ENCODE results near the gene RPLP1. TPM values are rescaled to one million over a fixed set of nuclear protein-coding genes. Genes with fewer than 3 reads are reported as not detected.

Gene RPLP1
- total RNA-seq, 4 donors from 2014 or later: 849 to 1,174 (median 925) TPM

DNA sequence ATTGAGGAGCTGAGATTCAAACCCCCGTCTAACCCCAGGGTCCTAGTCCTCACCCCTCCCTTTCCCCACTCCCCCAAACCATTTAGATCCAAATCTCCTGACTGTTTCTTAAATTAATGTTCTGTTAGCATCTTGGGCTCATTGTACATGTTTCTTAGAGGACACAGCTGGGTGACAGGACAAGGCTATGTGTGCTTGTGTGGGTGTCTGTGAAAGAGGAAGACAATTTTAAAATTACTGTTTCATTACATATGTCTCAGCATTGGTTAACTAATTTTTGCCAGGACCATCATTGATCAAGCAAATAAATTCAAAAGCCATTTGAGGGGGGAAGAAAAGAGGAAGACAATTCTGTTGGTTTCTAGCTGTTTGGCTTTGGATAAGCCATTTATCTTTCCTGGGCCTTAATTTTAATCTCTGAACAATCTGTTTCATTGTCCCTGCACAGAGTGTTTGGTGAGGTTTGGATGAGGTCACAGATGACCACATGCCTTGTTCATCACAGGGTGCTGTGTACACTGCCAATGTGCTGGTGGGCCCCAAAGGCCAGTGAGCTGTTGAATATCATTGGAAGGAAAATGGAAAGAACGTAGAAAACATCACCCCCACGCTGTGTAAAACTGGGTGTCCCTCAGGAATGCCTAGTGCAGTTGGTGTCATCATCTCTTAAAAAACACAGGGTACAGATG lies 51.9 kb downstream of the RPLP1 start:
- intact Hi-C loops (cut with DNase I; ENCODE audit: low total_unique reads) (no loop called here), in situ Hi-C loops (cut with MboI; ENCODE audit: low sequenced_read_pairs in 4 of 4) (no loop called here)
- no peak overlapping the region for H3K27ac ChIP-seq
- peaks cover under 1 to 11% of the 10 kb centered on the region in 2 donors for H3K4me1 ChIP-seq
- no peaks in the 10 kb centered on the region for H3K27me3 ChIP-seq
- ATAC-seq: no peak
- no peak for DNase-seq
- no peaks in the 10 kb centered on the region for H3K9me3 ChIP-seq
- TF ChIP-seq, protein P1, sequence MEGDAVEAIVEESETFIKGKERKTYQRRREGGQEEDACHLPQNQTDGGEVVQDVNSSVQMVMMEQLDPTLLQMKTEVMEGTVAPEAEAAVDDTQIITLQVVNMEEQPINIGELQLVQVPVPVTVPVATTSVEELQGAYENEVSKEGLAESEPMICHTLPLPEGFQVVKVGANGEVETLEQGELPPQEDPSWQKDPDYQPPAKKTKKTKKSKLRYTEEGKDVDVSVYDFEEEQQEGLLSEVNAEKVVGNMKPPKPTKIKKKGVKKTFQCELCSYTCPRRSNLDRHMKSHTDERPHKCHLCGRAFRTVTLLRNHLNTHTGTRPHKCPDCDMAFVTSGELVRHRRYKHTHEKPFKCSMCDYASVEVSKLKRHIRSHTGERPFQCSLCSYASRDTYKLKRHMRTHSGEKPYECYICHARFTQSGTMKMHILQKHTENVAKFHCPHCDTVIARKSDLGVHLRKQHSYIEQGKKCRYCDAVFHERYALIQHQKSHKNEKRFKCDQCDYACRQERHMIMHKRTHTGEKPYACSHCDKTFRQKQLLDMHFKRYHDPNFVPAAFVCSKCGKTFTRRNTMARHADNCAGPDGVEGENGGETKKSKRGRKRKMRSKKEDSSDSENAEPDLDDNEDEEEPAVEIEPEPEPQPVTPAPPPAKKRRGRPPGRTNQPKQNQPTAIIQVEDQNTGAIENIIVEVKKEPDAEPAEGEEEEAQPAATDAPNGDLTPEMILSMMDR (IDR thresholded peaks at IDR 0.05 in 4 of 5, conservative IDR thresholded peaks at IDR 0.05 in 1 of 5): no peak
- no peak for TF ChIP-seq POLR2A (IDR thresholded peaks at IDR 0.05)
- no peak overlapping the region for H3K4me3 ChIP-seq
- H3K36me3 ChIP-seq: no peaks in the 10 kb centered on the region

Other genes starting within 250 kb of the RPLP1 start
- under 1 TPM in 3 of 4 donors, not detected in 1; 0.07 to 0.10 (median 0.10) TPM for gene PAQR5, start 153.9 kb upstream of the RPLP1 start, total RNA-seq
- gene KIF23, start 38.5 kb upstream of the RPLP1 start, total RNA-seq: under 1 TPM in 2 of 4 donors, not detected in 2; 0.47 to 0.81 TPM